ENCODE data around the gene SNX6.
"Not testable (repeated sequence)": the region's sequence is repeated elsewhere in the genome, so short reads cannot be mapped to it uniquely, and the experiment has no call there.

SNX6 gene

DNA sequence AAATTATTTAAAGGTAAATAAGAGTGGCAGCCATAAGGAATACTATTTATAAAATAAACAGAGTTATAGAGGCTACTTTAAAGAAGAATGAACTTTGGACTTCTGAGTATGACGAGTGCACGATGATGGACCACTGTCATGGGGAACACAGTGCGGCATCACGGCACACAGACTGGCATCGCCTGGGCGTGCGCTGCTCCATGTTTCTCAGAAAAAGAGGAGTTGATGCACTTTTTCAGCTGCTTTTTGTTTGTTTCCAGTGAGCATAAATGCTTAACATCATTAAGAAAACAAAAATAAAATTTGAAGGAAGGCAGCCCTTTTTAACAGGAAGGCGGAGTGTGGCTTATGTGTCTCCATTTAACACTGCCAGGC lies 67.2 kb downstream of the SNX6 start:
- no peak for DNase-seq (ENCODE audit: low read depth)

DNA sequence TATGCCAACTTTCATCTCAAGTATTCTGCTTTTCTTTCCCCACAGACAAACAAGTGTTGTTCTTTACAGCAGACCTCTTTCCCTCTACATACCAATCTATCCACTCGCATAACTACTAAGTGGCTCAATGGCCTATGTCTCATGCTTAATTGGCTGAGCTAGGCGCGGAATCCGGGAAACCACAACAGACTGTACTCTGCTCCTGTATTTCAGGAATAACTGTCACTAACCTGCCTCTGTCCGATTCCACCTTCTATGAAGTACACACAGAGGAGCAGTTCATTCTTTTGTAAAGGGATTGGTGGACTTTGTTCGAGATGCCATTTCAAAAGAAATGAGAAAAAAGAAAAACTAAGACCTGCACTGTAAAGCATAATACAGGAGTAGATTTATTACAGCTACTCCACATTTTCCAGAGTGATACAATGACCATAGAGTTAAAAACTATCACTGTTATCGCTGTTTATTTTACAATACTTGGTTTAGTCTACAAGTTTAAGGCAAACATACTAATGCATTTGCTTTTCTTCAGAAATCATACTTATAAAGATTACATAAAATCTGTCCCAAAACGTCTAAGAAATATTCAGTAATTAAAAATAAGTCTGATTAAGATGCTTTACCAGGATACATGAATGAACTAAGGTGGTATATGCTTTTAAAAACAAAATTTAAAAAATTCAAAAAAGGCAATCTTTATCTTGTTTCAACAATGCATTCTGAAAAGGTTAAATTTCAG lies 67.7 kb downstream of the SNX6 start:
- DNase-seq (ENCODE audit: low read depth) = not testable (repeated sequence)

DNA sequence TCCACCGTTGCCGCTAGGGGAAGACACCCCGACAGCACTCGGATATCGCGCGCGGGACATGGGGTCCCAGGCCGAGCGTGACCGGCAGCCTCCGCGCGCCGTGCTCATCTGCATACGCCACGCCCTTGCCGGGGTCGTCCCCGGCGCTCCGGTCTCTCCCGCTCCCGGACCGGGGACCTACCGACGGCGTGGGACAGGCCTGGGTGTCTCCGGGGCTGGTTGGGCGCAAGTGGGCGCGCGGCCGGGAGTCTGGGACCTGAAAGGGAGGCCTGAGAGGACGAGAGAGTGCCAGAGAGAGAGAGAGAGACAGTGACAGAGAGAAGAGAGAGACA lies 73.5 kb downstream of the SNX6 start:
- not testable (repeated sequence) for DNase-seq (ENCODE audit: low read depth)

DNA sequence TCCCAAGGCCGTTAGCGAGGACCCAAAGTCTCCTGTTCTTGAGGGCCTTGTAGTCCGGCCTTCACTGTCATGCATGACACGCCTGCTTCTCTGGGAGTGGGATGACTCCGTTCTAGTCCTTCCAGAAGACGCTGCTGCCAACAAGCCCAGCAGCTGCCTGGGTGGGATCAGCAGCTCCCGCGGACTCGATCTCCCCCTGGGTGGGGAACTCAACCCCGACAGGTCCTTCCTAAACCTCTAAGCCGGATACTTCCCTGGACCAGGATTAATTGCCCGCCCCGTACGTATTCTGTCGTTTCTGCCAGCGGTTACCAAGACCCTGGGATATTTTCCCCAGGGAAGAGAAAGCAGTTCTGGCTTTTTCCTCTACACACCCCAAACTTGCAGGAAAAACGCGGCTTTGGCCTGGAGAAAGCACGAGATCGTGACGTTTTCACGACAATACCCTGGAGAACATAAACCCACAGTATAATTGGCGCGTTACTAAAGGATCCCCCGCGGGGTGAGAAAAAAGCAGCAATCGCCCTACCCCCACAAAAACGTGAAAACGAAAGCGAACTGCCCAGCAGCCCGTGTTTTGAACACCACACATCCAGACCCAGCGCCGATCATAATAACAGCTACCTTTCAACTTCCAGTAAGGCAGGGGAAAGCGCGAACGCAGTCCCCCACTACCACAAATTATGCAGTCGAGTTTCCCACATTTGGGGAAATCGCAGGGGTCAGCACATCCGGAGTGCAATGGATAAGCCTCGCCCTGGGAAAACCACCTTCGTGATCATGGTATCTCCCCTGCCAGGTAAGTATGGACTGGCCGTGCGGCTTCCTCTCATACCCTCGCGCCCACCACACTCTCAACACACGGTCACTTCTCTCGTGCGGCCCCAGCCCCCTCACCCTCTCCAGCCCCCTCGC lies 74.1 kb downstream of the SNX6 start:
- not testable (repeated sequence) for DNase-seq (ENCODE audit: low read depth)

DNA sequence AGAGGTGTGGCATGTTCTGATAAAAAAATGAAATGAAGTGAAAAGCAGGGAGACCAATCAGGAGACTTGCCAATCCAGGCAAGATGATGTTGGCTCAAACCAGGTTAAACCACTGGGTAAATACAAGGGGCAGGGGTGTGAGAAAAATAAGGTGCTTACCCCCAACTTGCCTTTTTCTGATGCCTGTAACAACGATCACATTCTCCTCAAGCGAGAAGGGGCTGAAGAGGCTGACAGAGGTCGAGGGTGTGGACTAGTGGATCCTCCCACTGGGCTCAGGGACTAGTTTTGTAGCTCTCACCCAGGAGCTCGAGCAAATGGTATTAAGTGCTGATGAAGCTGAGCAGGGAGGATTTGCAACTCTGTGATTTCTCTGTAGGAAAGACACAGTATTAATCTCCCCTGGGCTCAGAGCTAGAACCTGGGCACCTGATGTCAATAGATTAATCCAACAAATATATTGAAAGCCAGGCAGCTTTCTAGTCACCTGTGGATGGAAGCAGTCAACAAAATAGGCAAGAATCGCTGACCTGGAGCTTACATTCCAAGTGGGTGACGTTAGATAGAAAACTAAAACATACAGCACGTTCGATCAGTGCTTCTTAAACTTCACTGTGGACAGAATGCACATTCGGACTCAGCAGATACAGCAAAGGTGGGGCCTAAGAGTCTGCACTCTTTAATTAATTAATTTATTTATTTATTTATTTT lies 75.3 kb downstream of the SNX6 start:
- DNase-seq (ENCODE audit: low read depth) = peak; percentile 53

DNA sequence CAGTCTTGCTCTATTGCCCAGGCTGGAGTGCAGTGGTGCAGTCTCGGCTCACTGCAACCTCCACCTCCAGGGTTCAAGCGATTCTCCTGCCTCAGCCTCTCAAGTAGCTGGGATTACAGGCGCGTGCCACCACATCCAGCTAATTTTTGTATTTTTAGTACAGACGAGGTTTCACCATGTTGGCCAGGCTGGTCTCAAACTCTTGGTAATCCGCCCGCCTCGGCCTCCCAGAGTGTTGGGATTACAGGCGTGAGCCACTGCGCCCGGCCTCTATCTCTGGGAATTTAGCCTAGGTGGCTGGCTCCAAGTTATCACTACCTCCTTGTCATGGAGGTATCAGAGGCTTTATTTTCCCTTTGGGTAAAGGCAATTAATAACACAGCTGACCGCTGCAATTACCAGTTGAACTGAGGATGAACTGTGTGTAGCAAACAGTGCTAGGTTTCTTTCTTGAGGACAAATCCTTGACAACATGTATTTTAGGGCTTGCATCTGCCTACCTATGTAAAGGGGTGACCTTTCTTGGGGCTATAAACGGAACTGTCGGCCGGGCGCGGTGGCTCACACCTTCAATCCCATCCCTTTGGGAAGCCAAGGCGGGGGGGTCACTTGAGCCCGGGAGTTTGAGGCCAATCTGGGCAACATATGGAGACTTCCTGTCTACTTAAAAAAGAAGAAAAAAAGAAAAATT lies 80.5 kb downstream of the SNX6 start:
- not testable (repeated sequence) for DNase-seq (ENCODE audit: low read depth)

DNA sequence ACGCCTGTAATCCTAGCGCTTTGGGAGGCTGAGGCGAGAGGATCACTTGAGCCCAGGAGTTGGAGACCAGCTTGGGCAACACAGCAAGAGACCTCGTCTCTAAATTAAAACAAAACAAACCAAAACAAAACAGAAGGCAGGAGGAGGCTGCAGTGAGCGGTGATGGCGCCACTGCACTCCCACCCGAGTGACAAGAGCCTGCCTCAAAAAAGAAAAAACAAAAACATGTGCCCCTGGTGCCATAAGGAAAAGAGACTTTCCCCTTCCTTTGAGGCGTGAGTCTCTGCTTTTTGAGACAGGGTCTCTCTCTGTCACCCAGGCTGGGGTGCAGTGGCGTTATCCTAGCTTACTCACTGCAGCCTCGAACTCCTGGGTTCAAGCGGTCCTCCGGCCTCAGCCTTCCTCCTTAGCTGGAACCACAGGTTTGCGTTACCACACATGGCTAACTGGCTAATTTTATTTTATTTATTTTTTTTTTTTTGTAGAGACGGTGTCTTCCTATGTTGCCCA lies 81.4 kb downstream of the SNX6 start:
- no peak for DNase-seq (ENCODE audit: low read depth)

DNA sequence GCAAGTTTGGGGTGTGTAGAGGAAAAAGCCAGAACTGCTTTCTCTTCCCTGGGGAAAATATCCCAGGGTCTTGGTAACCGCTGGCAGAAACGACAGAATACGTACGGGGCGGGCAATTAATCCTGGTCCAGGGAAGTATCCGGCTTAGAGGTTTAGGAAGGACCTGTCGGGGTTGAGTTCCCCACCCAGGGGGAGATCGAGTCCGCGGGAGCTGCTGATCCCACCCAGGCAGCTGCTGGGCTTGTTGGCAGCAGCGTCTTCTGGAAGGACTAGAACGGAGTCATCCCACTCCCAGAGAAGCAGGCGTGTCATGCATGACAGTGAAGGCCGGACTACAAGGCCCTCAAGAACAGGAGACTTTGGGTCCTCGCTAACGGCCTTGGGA lies 82.8 kb downstream of the SNX6 start:
- not testable (repeated sequence) for DNase-seq (ENCODE audit: low read depth)

DNA sequence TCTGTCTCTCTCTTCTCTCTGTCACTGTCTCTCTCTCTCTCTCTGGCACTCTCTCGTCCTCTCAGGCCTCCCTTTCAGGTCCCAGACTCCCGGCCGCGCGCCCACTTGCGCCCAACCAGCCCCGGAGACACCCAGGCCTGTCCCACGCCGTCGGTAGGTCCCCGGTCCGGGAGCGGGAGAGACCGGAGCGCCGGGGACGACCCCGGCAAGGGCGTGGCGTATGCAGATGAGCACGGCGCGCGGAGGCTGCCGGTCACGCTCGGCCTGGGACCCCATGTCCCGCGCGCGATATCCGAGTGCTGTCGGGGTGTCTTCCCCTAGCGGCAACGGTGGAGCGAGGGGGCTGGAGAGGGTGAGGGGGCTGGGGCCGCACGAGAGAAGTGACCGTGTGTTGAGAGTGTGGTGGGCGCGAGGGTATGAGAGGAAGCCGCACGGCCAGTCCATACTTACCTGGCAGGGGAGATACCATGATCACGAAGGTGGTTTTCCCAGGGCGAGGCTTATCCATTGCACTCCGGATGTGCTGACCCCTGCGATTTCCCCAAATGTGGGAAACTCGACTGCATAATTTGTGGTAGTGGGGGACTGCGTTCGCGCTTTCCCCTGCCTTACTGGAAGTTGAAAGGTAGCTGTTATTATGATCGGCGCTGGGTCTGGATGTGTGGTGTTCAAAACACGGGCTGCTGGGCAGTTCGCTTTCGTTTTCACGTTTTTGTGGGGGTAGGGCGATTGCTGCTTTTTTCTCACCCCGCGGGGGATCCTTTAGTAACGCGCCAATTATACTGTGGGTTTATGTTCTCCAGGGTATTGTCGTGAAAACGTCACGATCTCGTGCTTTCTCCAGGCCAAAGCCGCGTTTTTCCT lies 83.4 kb downstream of the SNX6 start:
- not testable (repeated sequence) for DNase-seq (ENCODE audit: low read depth)

DNA sequence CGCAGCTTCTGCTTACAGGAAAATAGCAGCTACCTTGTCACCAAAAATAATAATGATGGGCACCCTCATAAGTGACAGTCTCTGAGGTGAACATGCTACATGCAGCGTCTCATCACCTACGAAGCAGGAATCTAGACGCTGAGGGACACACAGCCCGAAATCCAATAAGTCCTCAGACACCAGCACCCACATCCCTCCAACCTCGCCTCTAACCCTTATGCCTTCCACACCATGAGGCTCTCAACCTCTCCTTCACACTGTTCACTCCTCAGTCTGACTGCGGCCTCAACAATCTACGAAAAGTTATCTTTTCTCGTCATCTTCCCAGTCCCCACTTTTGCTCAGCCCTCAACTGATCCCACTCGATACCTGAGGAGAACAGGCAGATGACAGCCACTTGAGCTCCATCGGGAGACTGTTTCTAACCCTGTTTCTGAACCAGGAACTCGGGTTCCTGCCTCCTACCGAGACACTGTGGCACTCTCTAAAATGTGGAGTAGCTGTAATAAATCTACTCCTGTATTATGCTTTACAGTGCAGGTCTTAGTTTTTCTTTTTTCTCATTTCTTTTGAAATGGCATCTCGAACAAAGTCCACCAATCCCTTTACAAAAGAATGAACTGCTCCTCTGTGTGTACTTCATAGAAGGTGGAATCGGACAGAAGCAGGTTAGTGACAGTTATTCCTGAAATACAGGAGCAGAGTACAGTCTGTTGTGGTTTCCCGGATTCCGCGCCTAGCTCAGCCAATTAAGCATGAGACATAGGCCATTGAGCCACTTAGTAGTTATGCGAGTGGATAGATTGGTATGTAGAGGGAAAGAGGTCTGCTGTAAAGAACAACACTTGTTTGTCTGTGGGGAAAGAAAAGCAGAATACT lies 89.5 kb downstream of the SNX6 start:
- DNase-seq (ENCODE audit: low read depth) = not testable (repeated sequence)

DNA sequence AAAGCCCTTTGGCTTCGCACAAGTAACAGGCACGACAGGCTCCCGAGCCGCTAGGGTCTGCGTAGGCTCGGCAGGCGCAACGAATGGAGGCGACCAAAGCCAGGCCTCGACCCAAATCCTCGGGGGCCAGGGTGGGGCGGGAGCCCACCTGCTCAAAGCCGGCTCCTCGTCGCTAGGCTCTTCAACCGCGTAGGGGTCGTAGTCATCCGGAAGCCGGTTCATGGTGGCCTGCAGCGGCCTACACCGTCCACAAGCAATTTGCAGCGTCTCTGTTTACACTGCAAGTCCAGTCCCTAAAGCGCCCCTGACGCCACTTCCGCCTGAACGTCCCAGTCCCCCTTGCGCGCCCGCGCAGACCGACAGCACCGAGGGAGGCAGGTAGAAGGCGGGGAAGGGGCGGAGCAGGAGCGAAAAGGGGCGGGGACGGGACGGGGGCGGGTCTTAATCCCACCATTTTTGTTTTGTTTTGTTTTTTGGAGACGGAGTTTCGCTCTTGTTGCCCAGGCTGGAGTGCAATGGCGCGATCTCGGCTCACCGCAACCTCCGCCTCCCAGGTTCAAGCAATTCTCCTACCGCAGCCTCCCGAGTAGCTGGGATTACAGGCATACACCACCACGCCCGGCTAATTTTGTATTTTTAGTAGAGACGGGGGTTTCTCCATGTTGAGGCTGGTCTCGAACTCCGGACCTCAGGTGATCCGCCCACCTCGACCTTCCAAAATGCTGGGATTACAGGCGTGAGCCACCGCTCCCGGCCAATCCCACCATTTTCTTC lies 90.4 kb downstream of the SNX6 start, which contains the start of gene EAPP:
Gene EAPP (minus strand): TSS at position 295 of the 774 bp plus-strand sequence. CDS start 73 bp downstream, at position 222.
- peak; percentile 91 for DNase-seq (ENCODE audit: low read depth)

DNA sequence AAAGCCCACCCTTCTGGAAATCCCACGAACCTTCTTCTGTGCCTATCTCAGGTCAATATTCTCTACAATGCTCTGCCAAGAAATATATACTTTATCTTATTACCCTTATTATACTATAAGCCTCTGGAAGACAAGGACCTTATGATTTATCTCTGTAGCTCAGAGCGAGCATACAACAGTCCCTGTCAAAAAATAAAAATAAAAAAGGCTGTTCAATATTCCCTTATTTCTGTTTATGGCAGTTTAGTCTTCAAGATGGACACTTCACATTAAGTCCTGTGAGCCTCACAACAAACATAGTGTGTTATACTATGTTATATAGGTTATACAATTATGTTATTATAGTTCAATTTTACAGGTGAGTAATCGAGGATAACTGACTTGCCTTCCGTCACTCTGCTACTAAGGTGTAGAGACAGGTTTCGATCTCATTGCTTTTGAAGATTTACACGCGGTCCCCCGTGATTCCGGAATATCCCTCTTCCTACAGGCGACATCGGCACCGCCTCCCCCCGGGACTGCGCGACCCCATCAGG lies 91.0 kb downstream of the SNX6 start:
- no peak for DNase-seq (ENCODE audit: low read depth)

DNA sequence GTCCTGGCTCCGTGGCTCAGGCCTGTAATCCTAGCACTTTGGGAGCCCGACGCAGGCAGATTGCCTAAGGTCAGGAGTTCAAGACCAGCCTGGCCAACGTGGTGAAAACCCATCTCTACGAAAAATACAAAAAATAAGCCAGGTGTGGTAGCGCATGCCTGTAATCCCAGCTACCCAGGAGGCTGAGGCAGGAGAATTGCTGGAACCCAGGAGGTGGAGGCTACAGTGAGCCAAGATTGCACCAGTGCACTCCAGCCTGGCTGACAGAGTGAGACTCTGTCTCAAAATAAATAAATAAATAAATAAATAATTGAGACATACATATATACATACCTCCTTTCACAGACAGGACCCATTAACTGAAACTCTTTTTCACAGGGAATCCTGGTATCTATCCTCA lies 91.9 kb downstream of the SNX6 start:
- not testable (repeated sequence) for DNase-seq (ENCODE audit: low read depth)

DNA sequence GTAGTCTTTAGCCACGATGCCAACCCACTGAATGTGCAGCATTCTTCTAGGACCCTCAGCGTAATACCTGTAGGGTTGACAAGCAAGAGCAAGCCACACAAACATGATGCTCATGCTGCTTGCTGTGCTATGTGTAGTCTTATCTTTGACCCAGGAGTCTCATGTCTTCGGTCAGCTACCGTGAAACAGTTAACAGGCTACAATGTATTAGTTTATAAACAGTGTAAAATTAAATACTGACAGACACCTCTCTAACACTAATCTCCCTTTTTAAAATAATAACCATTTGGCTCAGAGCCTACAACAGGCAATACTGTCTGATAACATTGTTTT lies 92.3 kb downstream of the SNX6 start:
- no peak for DNase-seq (ENCODE audit: low read depth)

DNA sequence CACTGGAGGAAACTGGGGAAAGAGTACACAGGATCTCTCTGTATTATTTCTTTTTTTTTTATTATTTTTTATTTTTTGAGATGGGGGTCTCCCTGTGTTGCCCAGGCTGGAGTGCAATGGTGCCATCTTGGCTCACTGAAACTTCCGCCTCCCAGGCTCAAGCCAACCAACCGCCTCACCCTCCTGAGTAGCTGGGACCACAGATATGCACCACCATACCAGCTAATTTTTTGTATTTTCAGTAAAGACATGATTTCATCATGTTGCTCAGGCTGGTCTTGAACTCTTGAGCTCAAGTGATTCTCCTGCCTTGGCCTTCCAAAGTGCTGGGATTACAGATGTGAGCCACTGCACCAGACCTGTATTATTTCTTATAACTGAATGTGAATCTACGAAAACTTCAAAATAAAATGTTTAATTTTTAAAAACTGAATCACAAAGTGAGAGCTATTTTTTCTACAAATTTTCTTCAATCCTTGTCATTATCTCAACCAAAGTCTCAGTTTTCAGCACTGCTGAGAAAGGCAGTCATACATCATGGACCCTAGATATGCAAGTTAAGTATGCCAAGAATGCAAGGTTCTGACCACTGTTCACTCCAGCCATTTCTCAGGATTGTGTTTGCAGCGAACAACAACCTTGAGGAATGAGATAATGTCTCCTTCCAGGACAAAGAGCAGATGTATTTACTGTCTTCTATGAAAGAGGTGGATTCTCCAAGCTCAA lies 92.8 kb downstream of the SNX6 start:
- DNase-seq (ENCODE audit: low read depth) = peak; percentile 63

DNA sequence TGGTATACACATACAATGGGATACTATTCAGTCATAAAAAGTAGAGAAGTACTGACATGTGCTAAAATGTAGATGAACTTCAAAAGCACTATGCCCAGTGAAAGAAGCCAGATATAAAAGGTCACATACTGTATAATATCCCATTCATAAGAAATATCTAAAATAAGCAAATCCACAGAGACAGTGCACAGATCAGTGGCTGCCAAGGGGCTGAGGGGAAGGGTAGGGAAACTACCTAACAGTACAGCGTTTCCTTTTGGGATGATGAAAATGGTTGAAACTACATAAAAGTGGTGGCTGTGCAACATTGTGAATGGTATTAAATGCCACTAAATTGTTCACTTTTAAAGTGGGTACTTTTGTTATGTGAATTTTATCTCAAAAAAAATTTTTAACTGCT lies 102.4 kb downstream of the SNX6 start:
- no peak for DNase-seq (ENCODE audit: low read depth)

DNA sequence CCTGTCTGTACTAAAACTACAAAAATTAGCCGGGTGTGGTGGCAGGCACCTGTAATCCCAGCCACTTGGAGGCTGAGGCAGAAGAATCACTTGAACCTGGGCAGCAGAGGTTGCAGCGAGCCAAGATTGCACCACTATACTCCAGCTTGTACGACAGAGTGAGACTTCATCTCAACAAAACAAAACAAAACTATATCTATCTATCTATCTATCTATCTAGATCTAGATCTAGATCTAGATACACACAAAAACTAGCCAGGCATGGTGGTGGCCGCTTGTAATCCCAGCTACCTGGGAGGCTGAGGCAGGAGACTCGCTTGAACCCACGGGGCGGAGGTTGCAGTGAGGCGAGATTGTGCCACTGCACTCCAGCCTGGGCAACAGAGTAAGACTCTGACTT lies 105.7 kb downstream of the SNX6 start:
- not testable (repeated sequence) for DNase-seq (ENCODE audit: low read depth)

DNA sequence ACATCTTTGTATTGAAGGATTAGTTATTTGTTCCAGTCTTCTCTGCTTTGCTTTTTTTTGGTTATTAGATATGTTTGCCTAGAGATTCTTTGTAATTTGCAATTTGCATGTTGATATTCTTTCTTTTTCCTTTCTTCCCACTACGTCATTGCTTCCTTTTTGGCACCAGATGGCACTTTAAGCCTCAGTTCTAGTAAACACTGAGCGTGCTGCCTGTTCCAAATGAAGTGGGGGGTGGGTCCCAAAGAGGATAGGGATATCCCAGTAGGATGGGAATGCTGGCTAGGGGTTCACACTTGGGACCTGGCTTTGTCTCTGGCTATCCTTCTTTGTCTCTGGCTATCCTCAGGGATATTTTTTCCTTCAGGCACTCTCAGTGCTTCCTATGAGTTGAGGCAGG lies 107.5 kb downstream of the SNX6 start:
- DNase-seq (ENCODE audit: low read depth) = no peak
